Mononuclear cell (primary cell): ENCODE results near the gene KCNK5. TPM values are rescaled to one million over a fixed set of nuclear protein-coding genes. Genes with fewer than 3 reads are reported as not detected.

Source experiments
- H3K27me3 ChIP-seq: 2 replicates; pipeline ENCODE4 v1.6.0; 2011; ENCODE audit warnings: low read length, control low read depth; ENCODE audit not compliant: insufficient read depth
- H3K4me1 ChIP-seq: 2 replicates; pipeline ENCODE4 v1.5.1; 2011; ENCODE audit warnings: mild to moderate bottlenecking, low read length, control low read depth; ENCODE audit not compliant: insufficient read depth
- H3K4me3 ChIP-seq: 2 replicates; pipeline ENCODE4 v1.5.1; 2011; ENCODE audit warnings: mild to moderate bottlenecking, low read length, moderate library complexity
- H3K9me3 ChIP-seq: 2 replicates; pipeline ENCODE4 v1.5.1; 2011; ENCODE audit warnings: low read depth, mild to moderate bottlenecking, control low read depth, low read length
- total RNA-seq: library from RNA; depleted of rRNA; stranded (reverse); fragments of >200 nt; gene quantifications from one replicate; pipeline ENCODE4 v1.2.3, GENCODE V29; 2012

Gene KCNK5
- total RNA-seq, 1 donor: 0.31 TPM

DNA sequence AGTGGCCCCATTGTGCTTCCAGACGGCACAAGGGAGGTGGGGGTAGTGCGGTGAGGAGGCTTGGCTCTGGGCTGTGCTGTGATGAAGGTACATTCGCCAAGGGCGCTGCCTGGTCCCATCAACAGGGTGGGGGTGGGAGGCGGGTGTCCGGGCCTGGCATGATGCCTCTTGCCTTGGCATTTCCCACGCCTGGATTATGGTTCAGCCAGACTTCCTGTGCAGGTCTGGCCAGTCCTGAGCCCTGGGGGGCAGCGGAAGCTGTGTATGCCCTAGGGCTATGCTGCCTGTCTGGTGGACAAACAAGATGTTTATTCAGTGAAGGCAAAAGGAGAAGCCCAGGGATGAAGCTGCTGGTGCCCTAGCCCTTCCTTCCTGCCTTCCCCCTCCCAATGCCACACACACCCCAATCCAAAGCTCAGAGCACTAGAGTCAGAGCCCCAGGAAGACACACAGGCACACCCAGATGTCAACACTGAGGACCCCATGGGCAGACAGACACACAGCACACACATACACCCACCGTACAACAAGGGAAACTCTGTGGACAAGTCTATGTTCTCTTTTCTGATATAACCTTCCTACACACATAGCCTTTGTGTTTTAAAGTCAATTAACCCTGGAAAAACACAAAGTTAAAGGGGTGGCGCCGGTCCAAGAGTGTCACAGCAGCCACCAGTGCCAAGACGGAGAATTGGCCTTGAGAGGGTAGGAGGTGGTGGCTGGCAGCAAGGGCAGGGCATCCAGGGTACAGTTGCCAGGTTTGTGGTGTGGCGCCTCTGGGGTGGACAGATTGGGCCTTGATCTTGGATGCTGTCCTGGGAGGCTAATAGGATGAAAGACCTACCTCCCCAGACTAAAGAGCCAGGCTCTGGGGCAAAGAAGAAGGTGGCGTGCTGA is 59.6 kb downstream of the KCNK5 start:
- H3K4me1 ChIP-seq: peaks cover 10% of the 10 kb centered on the region
- H3K27me3 ChIP-seq: no peaks in the 10 kb centered on the region
- no peak overlapping the region for H3K4me3 ChIP-seq
- no peaks in the 10 kb centered on the region for H3K9me3 ChIP-seq

GRCh38 chr6:39167866-39168625 is 61.2 kb downstream of the KCNK5 start:
- H3K9me3 ChIP-seq: no peaks in the 10 kb centered on the region
- no peaks in the 10 kb centered on the region for H3K27me3 ChIP-seq
- H3K4me1 ChIP-seq: peaks cover 7% of the 10 kb centered on the region
- no peak overlapping the region for H3K4me3 ChIP-seq

- Histone ChIP-seq H3K27me3 (no peaks in the 10 kb centered on the region), H3K4me3 (no peak overlapping the region), H3K4me1 (peaks cover 3% of the 10 kb centered on the region), H3K9me3 (no peaks in the 10 kb centered on the region)
These were observed 62.0 kb downstream of the KCNK5 start for GRCh38 chr6:39167321-39167720.

- Histone ChIP-seq H3K9me3 (no peaks in the 10 kb centered on the region), H3K4me1 (peaks cover 3% of the 10 kb centered on the region), H3K27me3 (no peaks in the 10 kb centered on the region), H3K4me3 (no peak overlapping the region)
These were observed 62.4 kb downstream of the KCNK5 start for GRCh38 chr6:39166912-39167290.

DNA sequence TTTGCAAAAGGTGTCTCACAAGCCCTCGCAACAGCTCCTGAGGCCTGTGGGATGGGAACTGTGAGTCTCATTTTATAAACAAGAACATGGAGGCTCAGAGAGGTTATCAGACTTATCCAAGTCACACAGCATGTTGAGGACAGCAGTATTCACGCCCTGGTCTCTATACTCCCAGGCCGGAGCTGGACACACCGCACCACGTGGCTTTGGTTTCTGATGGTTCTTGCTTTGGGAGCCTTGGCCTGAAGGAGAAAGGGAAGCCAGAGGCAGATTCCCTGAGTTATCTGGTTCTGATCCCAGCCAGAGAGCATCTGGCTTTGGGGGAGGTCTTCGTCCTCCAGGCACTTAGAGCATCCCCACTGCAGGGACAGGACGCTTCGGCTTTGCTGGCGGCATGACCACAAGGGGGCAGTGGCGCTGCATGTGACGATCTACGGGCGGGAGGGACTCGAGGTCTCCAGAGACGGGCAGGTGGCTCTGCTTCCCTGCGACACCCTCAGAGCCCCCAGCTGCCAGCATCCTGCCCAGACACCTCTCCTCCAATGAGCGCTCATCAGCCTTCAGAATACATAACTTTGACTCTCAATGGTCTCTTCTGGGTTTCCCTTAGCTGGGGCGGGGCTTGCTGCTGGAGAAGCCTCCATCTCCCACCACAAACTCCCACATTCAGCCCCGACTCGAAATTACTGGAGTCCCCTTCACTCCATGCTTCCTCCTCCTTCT is 62.9 kb downstream of the KCNK5 start:
- H3K4me1 ChIP-seq: peaks cover 3% of the 10 kb centered on the region
- H3K4me3 ChIP-seq: no peak overlapping the region
- H3K9me3 ChIP-seq: no peaks in the 10 kb centered on the region
- no peaks in the 10 kb centered on the region for H3K27me3 ChIP-seq

DNA sequence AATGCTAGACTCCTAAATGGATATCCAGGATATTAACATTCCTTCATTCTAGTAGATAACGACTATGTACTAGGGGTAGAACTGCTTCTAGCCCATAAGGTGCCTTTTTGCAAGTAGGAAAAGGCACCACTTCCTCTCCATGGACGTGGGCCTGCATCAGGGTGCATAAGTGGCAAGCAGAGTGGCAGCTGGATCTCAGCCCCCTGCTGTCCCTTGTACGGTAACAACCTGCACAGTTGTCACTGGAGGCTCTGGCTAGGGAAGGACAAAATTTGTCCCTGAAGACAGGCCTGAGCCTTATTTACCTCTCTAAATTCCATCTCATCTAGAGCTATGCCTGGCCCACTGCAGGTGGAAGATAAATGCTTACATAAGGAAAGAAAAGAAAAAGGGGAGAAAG is 71.8 kb downstream of the KCNK5 start:
- Histone ChIP-seq H3K4me1 (no peaks in the 10 kb centered on the region), H3K9me3 (no peaks in the 10 kb centered on the region), H3K4me3 (no peak overlapping the region), H3K27me3 (no peaks in the 10 kb centered on the region)

DNA sequence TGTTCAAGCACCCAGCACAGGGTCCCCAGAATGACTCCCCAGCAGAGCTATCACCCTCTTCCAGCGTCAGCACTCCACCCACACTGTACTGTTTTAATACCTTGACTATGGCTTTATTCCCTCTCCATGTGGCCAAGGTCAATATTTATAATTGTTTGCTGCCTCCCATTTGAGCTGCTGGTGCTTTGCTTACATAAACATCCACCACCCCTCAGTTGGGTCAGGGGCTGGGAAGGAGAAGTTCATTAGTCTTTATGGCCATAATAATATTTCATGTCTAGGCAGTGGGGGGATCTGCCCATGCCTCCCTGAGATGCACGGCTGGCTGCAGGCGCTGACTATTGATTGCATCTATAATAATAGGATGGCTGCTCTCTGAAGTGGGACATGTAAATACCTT is 72.5 kb downstream of the KCNK5 start:
- no peaks in the 10 kb centered on the region for H3K27me3 ChIP-seq
- H3K4me1 ChIP-seq: no peaks in the 10 kb centered on the region
- H3K4me3 ChIP-seq: no peak overlapping the region
- H3K9me3 ChIP-seq: no peaks in the 10 kb centered on the region

GRCh38 chr6:39154705-39155104 is 74.6 kb downstream of the KCNK5 start:
- Histone ChIP-seq H3K27me3 (peaks cover 6% of the 10 kb centered on the region), H3K4me3 (no peak overlapping the region), H3K9me3 (no peaks in the 10 kb centered on the region), H3K4me1 (no peaks in the 10 kb centered on the region)

DNA sequence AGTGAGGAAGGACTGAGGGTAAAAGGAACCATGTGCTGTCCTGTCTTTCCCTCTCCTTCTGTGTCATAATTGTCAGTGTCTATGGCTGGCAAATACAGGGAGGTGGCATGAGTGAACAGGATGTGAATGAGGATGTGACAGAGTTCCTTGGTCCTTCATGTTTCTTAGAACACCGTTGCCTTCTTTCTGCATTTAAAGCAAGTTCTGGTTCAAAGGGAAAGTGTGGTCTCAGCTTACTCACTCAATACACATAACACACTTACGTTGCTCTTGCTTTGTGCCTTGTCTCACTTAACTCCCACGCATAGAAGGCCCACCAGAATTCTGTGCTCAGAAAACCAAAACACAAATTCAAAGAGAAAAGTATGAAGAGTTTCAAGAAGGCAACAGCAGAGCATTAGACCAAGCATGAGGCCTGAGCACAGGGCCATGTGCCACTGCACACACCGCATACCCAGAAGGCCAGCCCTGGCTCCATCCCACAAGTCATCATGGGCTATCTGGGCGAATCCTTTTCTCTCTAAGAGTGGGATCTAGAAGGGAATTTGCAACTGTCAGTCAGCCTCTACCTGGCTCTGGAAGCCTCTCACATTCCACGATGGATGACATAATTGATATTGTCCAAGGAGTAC is 75.4 kb downstream of the KCNK5 start:
- no peaks in the 10 kb centered on the region for H3K9me3 ChIP-seq
- peaks cover 6% of the 10 kb centered on the region for H3K27me3 ChIP-seq
- H3K4me3 ChIP-seq: no peak overlapping the region
- H3K4me1 ChIP-seq: no peaks in the 10 kb centered on the region

- Histone ChIP-seq H3K9me3 (no peaks in the 10 kb centered on the region), H3K4me3 (no peak overlapping the region), H3K27me3 (peaks cover 6% of the 10 kb centered on the region), H3K4me1 (no peaks in the 10 kb centered on the region)
These were observed 77.0 kb downstream of the KCNK5 start for GRCh38 chr6:39152262-39152661.

DNA sequence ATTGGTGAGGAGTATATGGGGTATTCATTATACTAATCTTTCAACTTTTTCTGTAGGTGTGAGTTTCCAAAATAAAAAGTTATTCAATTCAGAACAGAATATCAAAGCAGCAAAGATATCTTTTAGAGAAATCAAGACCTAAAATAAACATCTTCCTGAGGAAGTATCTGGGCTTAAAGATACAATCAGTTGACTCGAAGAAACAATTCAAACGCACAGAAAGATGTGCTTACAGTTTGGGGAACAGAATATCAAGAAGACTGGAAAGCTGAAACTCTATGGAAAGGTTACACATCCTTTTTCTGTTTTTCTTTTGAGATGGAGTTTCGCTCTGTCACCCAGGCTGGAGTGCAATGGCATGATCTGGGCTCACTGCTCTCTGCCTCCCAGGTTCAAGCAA is 78.1 kb downstream of the KCNK5 start:
- no peaks in the 10 kb centered on the region for H3K4me1 ChIP-seq
- no peaks in the 10 kb centered on the region for H3K9me3 ChIP-seq
- no peak overlapping the region for H3K4me3 ChIP-seq
- peaks cover 6% of the 10 kb centered on the region for H3K27me3 ChIP-seq

GRCh38 chr6:39144481-39145173 is 84.6 kb downstream of the KCNK5 start:
- Histone ChIP-seq H3K4me1 (no peaks in the 10 kb centered on the region), H3K27me3 (peaks cover 2% of the 10 kb centered on the region), H3K9me3 (no peaks in the 10 kb centered on the region), H3K4me3 (no peak overlapping the region)

GRCh38 chr6:39143238-39143930 is 85.9 kb downstream of the KCNK5 start:
- peaks cover 5% of the 10 kb centered on the region for H3K27me3 ChIP-seq
- H3K9me3 ChIP-seq: no peaks in the 10 kb centered on the region
- no peak overlapping the region for H3K4me3 ChIP-seq
- H3K4me1 ChIP-seq: no peaks in the 10 kb centered on the region
